Measurements from ENCODE around the gene TRAF7. TPM values are rescaled to one million over a fixed set of nuclear protein-coding genes. Genes with fewer than 3 reads are reported as not detected.

Gene TRAF7
- total and polyA plus RNA-seq, 2 donors (not counting 1 experiment from before 2014, with no cell fraction given): 46.1 to 50.9 TPM

GRCh38 chr16:2170587-2171435, 15.2 kb downstream of the TRAF7 start:
- Mint-ChIP-seq H3K4me3 (no peak overlapping the region), H3K4me1 (no peaks in the 10 kb centered on the region), H3K27me3 (no peaks in the 10 kb centered on the region), H3K27ac (no peak overlapping the region), H3K9me3 (ENCODE audit: insufficient read depth) (no peaks in the 10 kb centered on the region)
- no peaks in the 10 kb centered on the region for H3K9me3 ChIP-seq (ENCODE audit: control extremely low read depth in 1 of 3, control insufficient read depth in 2 of 3, insufficient read depth in 1 of 3, low read length in 2 of 3)
- H3K9ac ChIP-seq (ENCODE audit: low read length): no peak overlapping the region
- ChIA-PET CTCF (interaction anchor here (0.6 kb wide), 1 partner anchor 215 kb away, joined by 3 read pairs; no protein-coding TSS in a partner anchor), POLR2A (no interaction called here)
- H3K4me3 ChIP-seq (ENCODE audit: control extremely low read depth in 1 of 5, extremely low read depth in 1 of 5, insufficient read depth in 1 of 5, low read depth in 2 of 5, low read length in 4 of 5): no peak overlapping the region
- no peak overlapping the region for H3K4me2 ChIP-seq (replicated peaks; ENCODE audit: low read depth, low read length, poor library complexity, severe bottlenecking)
- ATAC-seq (ENCODE audit: low read depth): no peak
- H3K27ac ChIP-seq (ENCODE audit: low read length in 2 of 2): no peak overlapping the region
- no peak overlapping the region for H2AFZ ChIP-seq (ENCODE audit: insufficient read depth, low read depth, low read length, poor library complexity, severe bottlenecking)
- no peak for TF ChIP-seq EZH2 (IDR thresholded peaks at IDR 0.05; ENCODE audit: borderline replicate concordance, insufficient read depth, low read depth, low read length, poor library complexity, severe bottlenecking)
- TF ChIP-seq CTCF (IDR thresholded peaks at IDR 0.05): no peak
- no peak for DNase-seq
- intact Hi-C loops (cut with micrococcal nuclease): no loop called here
- peaks cover 10% of the 10 kb centered on the region for H4K20me1 ChIP-seq (ENCODE audit: control insufficient read depth, insufficient read depth, low read length, poor library complexity, severe bottlenecking)
- peaks cover 0 to 42% of the 10 kb centered on the region in 2 experiments for H3K36me3 ChIP-seq (replicated peaks in 1 of 2; ENCODE audit: control extremely low read depth in 1 of 2, control insufficient read depth in 1 of 2, extremely low read depth in 1 of 2, insufficient read depth in 2 of 2, low read length in 1 of 2)
- no peaks in the 10 kb centered on the region for H3K4me1 ChIP-seq (ENCODE audit: control insufficient read depth in 2 of 2, insufficient read depth in 2 of 2, low read length in 2 of 2)
- H3K27me3 ChIP-seq (replicated peaks in 1 of 4; ENCODE audit: control extremely low read depth in 1 of 4, control insufficient read depth in 3 of 4, insufficient read depth in 4 of 4, low read length in 3 of 4): no peaks in the 10 kb centered on the region
- 89% methylated on average over 41 of the region's 47 CpGs for WGBS (ENCODE audit: insufficient coverage)
- peaks cover 38% of the 10 kb centered on the region for H3K79me2 ChIP-seq (ENCODE audit: control insufficient read depth, insufficient read depth, low read length)

GRCh38 chr16:2171601-2172178, 16.1 kb downstream of the TRAF7 start:
- no peak overlapping the region for H3K4me3 Mint-ChIP-seq
- no peaks in the 10 kb centered on the region for H3K9me3 Mint-ChIP-seq (ENCODE audit: insufficient read depth)

More at GRCh38 chr16:2171601-2172178, 16.1 kb downstream of the TRAF7 start:
- Histone ChIP-seq H3K9ac (ENCODE audit: low read length) (no peak overlapping the region), H3K27me3 (replicated peaks in 1 of 4; ENCODE audit: control extremely low read depth in 1 of 4, control insufficient read depth in 3 of 4, insufficient read depth in 4 of 4, low read length in 3 of 4) (no peaks in the 10 kb centered on the region), H2AFZ (ENCODE audit: insufficient read depth, low read depth, low read length, poor library complexity, severe bottlenecking) (no peak overlapping the region), H3K4me1 (ENCODE audit: control insufficient read depth in 2 of 2, insufficient read depth in 2 of 2, low read length in 2 of 2) (no peaks in the 10 kb centered on the region), H3K36me3 (replicated peaks in 1 of 2; ENCODE audit: control extremely low read depth in 1 of 2, control insufficient read depth in 1 of 2, extremely low read depth in 1 of 2, insufficient read depth in 2 of 2, low read length in 1 of 2) (peaks cover 0 to 40% of the 10 kb centered on the region in 2 experiments), H3K9me3 (ENCODE audit: control extremely low read depth in 1 of 3, control insufficient read depth in 2 of 3, insufficient read depth in 1 of 3, low read length in 2 of 3) (no peaks in the 10 kb centered on the region), H3K79me2 (ENCODE audit: control insufficient read depth, insufficient read depth, low read length) (peaks cover 29% of the 10 kb centered on the region), H3K27ac (ENCODE audit: low read length in 2 of 2) (no peak overlapping the region), H3K4me3 (ENCODE audit: control extremely low read depth in 1 of 5, extremely low read depth in 1 of 5, insufficient read depth in 1 of 5, low read depth in 2 of 5, low read length in 4 of 5) (no peak overlapping the region), H4K20me1 (ENCODE audit: control insufficient read depth, insufficient read depth, low read length, poor library complexity, severe bottlenecking) (peaks cover 5% of the 10 kb centered on the region), H3K4me2 (replicated peaks; ENCODE audit: low read depth, low read length, poor library complexity, severe bottlenecking) (no peak overlapping the region)
- ChIA-PET CTCF (no interaction called here), POLR2A (no interaction called here)
- Mint-ChIP-seq H3K27me3 (no peaks in the 10 kb centered on the region), H3K27ac (no peak overlapping the region), H3K4me1 (no peaks in the 10 kb centered on the region)
- TF ChIP-seq CTCF (IDR thresholded peaks at IDR 0.05): no peak
- no peak for TF ChIP-seq EZH2 (IDR thresholded peaks at IDR 0.05; ENCODE audit: borderline replicate concordance, insufficient read depth, low read depth, low read length, poor library complexity, severe bottlenecking)
- no peak for DNase-seq
- intact Hi-C loops (cut with micrococcal nuclease): no loop called here
- WGBS (ENCODE audit: insufficient coverage): 99% methylated on average over 25 of the region's 28 CpGs
- ATAC-seq (ENCODE audit: low read depth): no peak
